Tibial nerve (tissue), 4 donors: ENCODE measurements around the gene GGA3.

Experiments used
- CTCF ChIP-seq, 5 experiments: fragments of 200-600 bp in 3 of 5; fragments of 450-650 bp in 2 of 5; sonication (generic) in 3 of 5; IDR thresholded peaks; one replicate each; pipeline ENCODE4 v1.5.1; 2016 to 2019; ENCODE audit warnings: antibody characterized with exemption in 5 of 5, mild to moderate bottlenecking in 3 of 5, moderate library complexity in 2 of 5
- EP300 ChIP-seq, 2 donors: sonication (generic); formaldehyde crosslinking; IDR thresholded peaks; one replicate each; pipeline ENCODE4 v1.6.1; 2017; ENCODE audit warnings: antibody characterized with exemption in 2 of 2, mild to moderate bottlenecking in 1 of 2
- POLR2A ChIP-seq, 2 donors: fragments of 450-650 bp; IDR thresholded peaks; one replicate each; pipeline ENCODE4 v1.6.1; 2017; ENCODE audit warnings: antibody characterized with exemption in 2 of 2, mild to moderate bottlenecking in 2 of 2, moderate library complexity in 2 of 2

GRCh38 chr17:75267153-75267410 is 5.7 kb upstream of the GGA3 start:
- TF ChIP-seq CTCF (IDR thresholded peaks at IDR 0.05), result no peak
- TF ChIP-seq POLR2A (IDR thresholded peaks at IDR 0.05), result no peak
- no peak for TF ChIP-seq EP300 (IDR thresholded peaks at IDR 0.05)
